HG03097 (cell line): ENCODE measurements around the gene BACH2.

ENCODE experiments used
- ATAC-seq: cut with Tn5 transposase; IDR thresholded peaks from one replicate; pipeline ENCODE4 v1.9.1; 2021; ENCODE audit not compliant: unreplicated experiment, low FRiP score

The BACH2 gene

GRCh38 chr6:90008908-90009501, 287.6 kb downstream of the BACH2 start:
- ATAC-seq = no peak

DNA sequence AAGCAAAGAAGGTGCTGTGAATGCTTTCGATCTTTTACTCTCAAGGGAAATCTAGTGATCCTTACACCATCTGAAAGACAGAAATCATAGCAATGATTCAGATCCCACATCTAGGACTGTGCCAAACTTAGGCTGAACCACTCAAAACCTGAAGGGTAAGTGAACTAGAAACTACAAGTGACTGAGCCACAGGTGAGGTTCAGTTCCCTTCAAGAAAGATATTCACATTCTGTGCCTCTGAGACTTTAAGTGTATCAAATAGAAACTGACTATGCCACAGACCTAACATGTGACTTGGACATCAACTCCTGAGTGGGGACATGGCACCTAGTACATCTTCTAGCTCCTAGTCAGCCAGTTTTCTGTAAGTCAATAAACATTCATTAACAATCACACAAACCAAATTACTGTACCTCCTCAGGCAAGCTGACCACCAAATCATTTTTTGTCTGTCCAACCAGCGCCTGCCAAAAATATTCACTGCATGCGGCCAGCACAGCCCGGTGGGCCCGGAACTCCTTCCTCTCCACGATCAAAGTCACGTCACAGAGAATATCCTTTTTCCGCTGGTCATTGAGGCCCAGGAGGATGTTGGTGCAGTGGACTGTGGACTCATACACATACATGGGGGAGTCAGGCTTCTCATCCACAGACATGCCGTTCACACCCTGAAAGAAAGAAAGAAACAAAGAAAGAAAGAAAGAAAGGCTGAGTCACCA, 288.3 kb downstream of the BACH2 start:
- no peak for ATAC-seq

GRCh38 chr6:90005048-90005827, 291.4 kb downstream of the BACH2 start:
- no peak for ATAC-seq

DNA sequence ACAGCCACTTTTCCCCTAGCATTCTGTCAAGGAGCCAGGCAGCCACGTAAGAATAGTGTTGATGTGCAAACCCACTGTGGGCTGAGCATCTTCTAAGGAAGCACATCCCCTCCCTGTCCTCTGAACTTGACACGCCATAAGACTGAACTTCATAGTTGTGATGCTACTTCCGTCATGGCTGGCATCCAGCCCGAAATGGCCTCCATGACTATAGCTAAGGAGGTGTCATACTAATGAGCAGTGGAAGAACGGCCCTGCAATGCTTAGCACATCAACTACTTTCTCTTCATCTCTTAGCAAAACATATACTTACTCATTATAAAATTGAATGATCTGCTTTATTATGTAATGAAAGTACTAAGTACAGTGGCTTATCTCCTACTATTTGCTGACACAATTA, 292.1 kb downstream of the BACH2 start:
- no peak for ATAC-seq

GRCh38 chr6:90003941-90004340, 292.7 kb downstream of the BACH2 start:
- ATAC-seq = no peak

GRCh38 chr6:90003069-90003795, 293.4 kb downstream of the BACH2 start:
- no peak for ATAC-seq

- ATAC-seq = no peak
Measured at GRCh38 chr6:90000864-90001731, 295.5 kb downstream of the BACH2 start.

DNA sequence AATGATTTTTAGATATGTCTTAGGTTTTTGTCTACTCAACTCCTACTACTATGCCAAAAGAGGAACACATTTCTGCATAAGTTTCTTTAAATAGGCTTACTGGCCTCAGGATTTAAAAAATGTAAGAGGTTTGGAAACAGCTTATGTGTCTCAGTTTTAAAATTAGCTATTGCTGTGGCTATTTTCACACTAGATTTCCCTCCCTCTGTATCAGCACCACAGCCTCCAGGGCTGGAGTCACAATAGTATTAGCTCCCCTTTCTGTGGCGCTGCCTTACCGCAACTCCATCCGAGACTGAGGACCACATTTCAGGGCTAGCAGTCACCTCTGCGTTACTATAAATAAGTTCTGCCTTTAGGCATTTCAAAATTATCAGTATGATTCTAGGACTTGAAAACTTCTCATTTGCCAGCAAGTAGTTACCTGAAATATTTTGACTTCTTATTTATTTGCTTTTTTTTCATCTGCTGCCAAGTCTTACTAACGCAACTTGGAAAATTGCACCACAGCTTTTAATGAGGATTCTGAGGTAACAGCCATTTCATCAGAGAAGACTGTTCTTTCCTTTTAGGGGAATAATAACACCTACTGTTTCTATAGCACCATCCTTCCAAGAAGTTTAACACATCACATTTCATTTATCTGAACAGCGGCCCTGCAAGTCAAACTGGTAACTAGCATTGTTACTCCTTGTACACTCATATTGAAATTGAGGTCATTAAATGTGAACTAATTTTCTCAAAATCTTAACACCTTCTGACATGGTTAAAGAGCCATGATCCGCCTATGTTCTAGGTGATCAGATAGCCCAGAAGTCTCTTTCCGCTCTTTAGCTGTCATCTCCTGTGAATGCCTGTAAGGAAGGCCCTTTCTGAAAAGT, 296.5 kb downstream of the BACH2 start:
- ATAC-seq = no peak

DNA sequence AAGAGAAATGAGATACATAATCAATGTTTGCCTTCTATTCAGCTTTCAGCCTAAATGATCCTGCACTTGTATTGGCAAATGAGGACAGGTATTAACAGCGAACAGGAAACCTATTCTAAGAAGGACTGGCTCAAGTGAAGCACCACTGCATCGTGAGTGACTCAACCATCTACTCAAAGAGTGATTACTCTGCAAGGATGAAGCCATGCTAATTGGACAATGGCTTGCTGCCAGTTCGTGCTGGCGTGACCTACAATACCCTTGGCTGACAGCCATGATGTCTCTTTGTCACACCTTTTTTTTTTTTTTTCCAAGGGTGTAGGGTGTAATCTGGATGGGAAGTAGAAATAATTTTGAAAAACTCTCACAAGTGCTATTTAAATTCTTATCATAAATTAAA, 297.5 kb downstream of the BACH2 start:
- ATAC-seq = no peak

GRCh38 chr6:89997456-89998445, 298.9 kb downstream of the BACH2 start:
- no peak for ATAC-seq

DNA sequence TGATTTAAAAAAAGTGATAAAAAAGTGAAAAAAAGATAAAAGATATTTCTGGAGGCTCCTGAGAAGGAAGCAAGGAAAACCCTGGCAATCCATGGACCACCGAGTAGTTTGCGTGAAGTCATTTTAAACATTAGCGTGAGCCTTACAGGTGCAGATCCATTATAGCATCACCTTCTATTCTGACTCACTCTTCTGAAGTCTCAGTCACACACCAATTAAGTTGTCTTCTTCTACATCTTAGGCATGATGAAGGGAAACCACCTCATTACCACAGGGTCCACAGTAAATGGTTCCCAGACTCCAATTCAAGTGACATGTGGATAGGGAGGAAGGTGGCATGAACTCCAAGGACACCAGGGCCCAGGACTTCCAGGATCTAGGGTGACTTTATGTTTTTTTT, 303.2 kb downstream of the BACH2 start:
- no peak for ATAC-seq

GRCh38 chr6:89992818-89993217, 303.8 kb downstream of the BACH2 start:
- ATAC-seq = no peak

GRCh38 chr6:89989742-89990141, 306.9 kb downstream of the BACH2 start:
- ATAC-seq = no peak

GRCh38 chr6:89987830-89988229, 308.8 kb downstream of the BACH2 start:
- no peak for ATAC-seq

- ATAC-seq = no peak
Measured at GRCh38 chr6:89987140-89987539, 309.5 kb downstream of the BACH2 start.

GRCh38 chr6:89986650-89987074, 310.0 kb downstream of the BACH2 start:
- no peak for ATAC-seq

- no peak for ATAC-seq
Measured at GRCh38 chr6:89985751-89986493, 310.7 kb downstream of the BACH2 start.
